Measurements from ENCODE around the gene CCDC18. TPM values are rescaled to one million over a fixed set of nuclear protein-coding genes. Genes with fewer than 3 reads are reported as not detected.
"Not testable (repeated sequence)": the region's sequence is repeated elsewhere in the genome, so short reads cannot be mapped to it uniquely, and the experiment has no call there.

The CCDC18 gene
- total RNA-seq, 2 donors from 2014 or later: 13.8 to 23.8 TPM

GRCh38 chr1:93275634-93276295 lies 95.2 kb downstream of the CCDC18 start:
- peaks cover 15% of the 10 kb centered on the region for H3K9me3 ChIP-seq (ENCODE audit: control insufficient read depth, low read length)
- Mint-ChIP-seq H3K27ac (peak overlapping the region; percentile 71), H3K4me1 (peaks cover 14% of the 10 kb centered on the region), H3K36me3 (ENCODE audit: low read depth) (peaks cover 16% of the 10 kb centered on the region), H3K4me3 (peak overlapping the region; percentile 8), H3K27me3 (ENCODE audit: insufficient read depth) (no peaks in the 10 kb centered on the region), H3K9me3 (peaks cover 12% of the 10 kb centered on the region)
- H3K27me3 ChIP-seq (ENCODE audit: control insufficient read depth, insufficient read depth, low read length, poor library complexity, severe bottlenecking): no peaks in the 10 kb centered on the region
- H3K4me3 ChIP-seq (ENCODE audit: low read length): peak overlapping the region; percentile 67
- H3K36me3 ChIP-seq (ENCODE audit: control insufficient read depth, insufficient read depth, low read length): no peaks in the 10 kb centered on the region
- TF ChIP-seq CTCF (conservative IDR thresholded peaks at IDR 0.05): no peak
- H3K27ac ChIP-seq (ENCODE audit: low read depth, low read length): no peak overlapping the region
- 85 to 88% methylated on average over 2 to 5 of the region's 5 CpGs for WGBS, 2 experiments (ENCODE audit: insufficient coverage in 1 of 2, insufficient read length in 1 of 2)
- no peak overlapping the region for H3K9ac ChIP-seq (ENCODE audit: extremely low read depth, low read length, poor library complexity, severe bottlenecking)
- DNase-seq: no peak
- H3K4me1 ChIP-seq (ENCODE audit: control insufficient read depth, insufficient read depth, low read length): peaks cover 10% of the 10 kb centered on the region

GRCh38 chr1:93277530-93277929 lies 97.0 kb downstream of the CCDC18 start:
- not testable (repeated sequence) for H3K9ac ChIP-seq (ENCODE audit: extremely low read depth, low read length, poor library complexity, severe bottlenecking); H3K4me3 ChIP-seq (ENCODE audit: low read length); H3K27me3 Mint-ChIP-seq (ENCODE audit: insufficient read depth); H3K4me3 Mint-ChIP-seq; H3K27me3 ChIP-seq (ENCODE audit: control insufficient read depth, insufficient read depth, low read length, poor library complexity, severe bottlenecking); DNase-seq; H3K36me3 ChIP-seq (ENCODE audit: control insufficient read depth, insufficient read depth, low read length); H3K4me1 ChIP-seq (ENCODE audit: control insufficient read depth, insufficient read depth, low read length); H3K27ac ChIP-seq (ENCODE audit: low read depth, low read length)
- WGBS, 2 experiments (ENCODE audit: insufficient coverage in 1 of 2, insufficient read length in 1 of 2): 57% methylated on average over 1 of the region's 3 CpGs; no CpG with 5 or more reads in 1 of the 2 experiments
- Mint-ChIP-seq H3K4me1 (peaks cover 14% of the 10 kb centered on the region), H3K27ac (peak overlapping the region; percentile 74), H3K36me3 (ENCODE audit: low read depth) (peaks cover 19% of the 10 kb centered on the region), H3K9me3 (peaks cover 18% of the 10 kb centered on the region)
- H3K9me3 ChIP-seq (ENCODE audit: control insufficient read depth, low read length): peaks cover 20% of the 10 kb centered on the region

- Histone ChIP-seq H3K9ac (ENCODE audit: extremely low read depth, low read length, poor library complexity, severe bottlenecking) (no peak overlapping the region), H3K36me3 (ENCODE audit: control insufficient read depth, insufficient read depth, low read length) (no peaks in the 10 kb centered on the region), H3K27me3 (ENCODE audit: control insufficient read depth, insufficient read depth, low read length, poor library complexity, severe bottlenecking) (no peaks in the 10 kb centered on the region), H3K27ac (ENCODE audit: low read depth, low read length) (no peak overlapping the region), H3K4me1 (ENCODE audit: control insufficient read depth, insufficient read depth, low read length) (no peaks in the 10 kb centered on the region), H3K4me3 (ENCODE audit: low read length) (no peak overlapping the region), H3K9me3 (ENCODE audit: control insufficient read depth, low read length) (peaks cover 25% of the 10 kb centered on the region)
- H3K36me3 Mint-ChIP-seq (ENCODE audit: low read depth): peaks cover 30% of the 10 kb centered on the region
- H3K9me3 Mint-ChIP-seq: peaks cover 33% of the 10 kb centered on the region
- no peak for TF ChIP-seq CTCF (conservative IDR thresholded peaks at IDR 0.05)
- H3K4me3 Mint-ChIP-seq: no peak overlapping the region
- DNase-seq: no peak
- WGBS, 2 experiments (ENCODE audit: insufficient coverage in 1 of 2, insufficient read length in 1 of 2): 100% methylated on average over 1 of the region's 1 CpG
- H3K4me1 Mint-ChIP-seq: no peaks in the 10 kb centered on the region
- no peak overlapping the region for H3K27ac Mint-ChIP-seq
- H3K27me3 Mint-ChIP-seq (ENCODE audit: insufficient read depth): no peaks in the 10 kb centered on the region
Measured at GRCh38 chr1:93283496-93283895, 103.0 kb downstream of the CCDC18 start.
